ENCODE data around the gene ZNF554.
"Not testable (repeated sequence)": the region's sequence is repeated elsewhere in the genome, so short reads cannot be mapped to it uniquely, and the experiment has no call there.

The ZNF554 gene

GRCh38 chr19:2790557-2791271, 29.0 kb upstream of the ZNF554 start:
- no peak for DNase-seq (ENCODE audit: low read depth in 2 of 2)

GRCh38 chr19:2791440-2791839, 28.2 kb upstream of the ZNF554 start:
- no peak for DNase-seq (ENCODE audit: low read depth in 2 of 2)

- no peak for DNase-seq (ENCODE audit: low read depth in 2 of 2)
Observed at GRCh38 chr19:2791876-2792275, 27.8 kb upstream of the ZNF554 start.

GRCh38 chr19:2792666-2793065, 27.0 kb upstream of the ZNF554 start:
- not testable (repeated sequence) for DNase-seq (ENCODE audit: low read depth in 2 of 2)

GRCh38 chr19:2793126-2793525, 26.5 kb upstream of the ZNF554 start:
- no peak for DNase-seq (ENCODE audit: low read depth in 2 of 2)

GRCh38 chr19:2793577-2793976, 26.1 kb upstream of the ZNF554 start:
- no peak for DNase-seq (ENCODE audit: low read depth in 2 of 2)

- no peak for DNase-seq (ENCODE audit: low read depth in 2 of 2)
Observed at GRCh38 chr19:2795827-2796658, 23.6 kb upstream of the ZNF554 start.

- no peak for DNase-seq (ENCODE audit: low read depth in 2 of 2)
Observed at GRCh38 chr19:2796659-2797266, 22.9 kb upstream of the ZNF554 start.

GRCh38 chr19:2797280-2797679, 22.4 kb upstream of the ZNF554 start:
- no peak for DNase-seq (ENCODE audit: low read depth in 2 of 2)

- no peak for DNase-seq (ENCODE audit: low read depth in 2 of 2)
Observed at GRCh38 chr19:2798158-2798685, 21.4 kb upstream of the ZNF554 start.

GRCh38 chr19:2798733-2799132, 20.9 kb upstream of the ZNF554 start:
- no peak for DNase-seq (ENCODE audit: low read depth in 2 of 2)

GRCh38 chr19:2799273-2800020, 20.2 kb upstream of the ZNF554 start:
- DNase-seq (ENCODE audit: low read depth in 2 of 2) = no peak

GRCh38 chr19:2800506-2800905, 19.2 kb upstream of the ZNF554 start:
- no peak for DNase-seq (ENCODE audit: low read depth in 2 of 2)

GRCh38 chr19:2802826-2803225, 16.8 kb upstream of the ZNF554 start:
- DNase-seq (ENCODE audit: low read depth in 2 of 2) = no peak

GRCh38 chr19:2803486-2804155, 16.0 kb upstream of the ZNF554 start:
- no peak for DNase-seq (ENCODE audit: low read depth in 2 of 2)

GRCh38 chr19:2804156-2805004, 15.3 kb upstream of the ZNF554 start:
- no peak for DNase-seq (ENCODE audit: low read depth in 2 of 2)

- no peak for DNase-seq (ENCODE audit: low read depth in 2 of 2)
Observed at GRCh38 chr19:2805261-2805900, 14.3 kb upstream of the ZNF554 start.

- no peak for DNase-seq (ENCODE audit: low read depth in 2 of 2)
Observed at GRCh38 chr19:2805991-2806649, 13.5 kb upstream of the ZNF554 start.

GRCh38 chr19:2806736-2807378, 12.8 kb upstream of the ZNF554 start:
- no peak for DNase-seq (ENCODE audit: low read depth in 2 of 2)

All from stimulated activated CD4-positive, alpha-beta T cell treated with anti-CD3 and anti-CD28 coated beads, Interleukin-1b, Interleukin-23, amount 100 ng/mL, for 1 hour (primary cell).